ENCODE results near the gene ADTRP. TPM values are rescaled to one million over a fixed set of nuclear protein-coding genes. Genes with fewer than 3 reads are reported as not detected.
A peak's percentile ranks its signal among the peaks of the same experiment; 100 is the strongest.

Gene ADTRP
- total RNA-seq (1 to 10 TPM in 1 of 9 donors, under 1 TPM in 3, not detected in 5; 0.22 to 1.1 (median 0.55) TPM), polyA plus RNA-seq (under 1 TPM; 0.20 to 0.56 (median 0.35) TPM)
- long read RNA-seq, donor 1: 0 reads
- long read RNA-seq, donor 2: 0 reads
- long read RNA-seq, donor 3: 0 reads
- long read RNA-seq, donor 4: 0 reads
- long read RNA-seq, donor 5, partial matches to known transcripts: 0 of 1 reads
- long read RNA-seq, donor 5, other reads (novel, unspliced or antisense): 1 of 1 reads
- long read RNA-seq, donor 6: 0 reads
- long read RNA-seq, donor 7: 0 reads
- long read RNA-seq, donor 8: 0 reads
- long read RNA-seq, donor 9: 0 reads
- long read RNA-seq, donor 10: 0 reads

- no peaks in the 10 kb centered on the region for H3K4me1 ChIP-seq (replicated peaks in 1 of 2)
- H3K27ac ChIP-seq: no peak within 1 kb of the TSS
- intact Hi-C loops (cut with DNase I): no loop called here
- WGBS, 4 donors: 77 to 87% (median 81%) methylated on average over 8 of the region's 8 CpGs
- peak in 4 of 7 donors; percentile 28 to 58 (median 38) for DNase-seq
- no peaks in the 10 kb centered on the region for H3K36me3 ChIP-seq (replicated peaks in 1 of 2)
- no peaks in the 10 kb centered on the region for H3K9me3 ChIP-seq (replicated peaks in 1 of 3)
- H3K4me3 ChIP-seq: no peak within 1 kb of the TSS
- H3K27me3 ChIP-seq: no peaks in the 10 kb centered on the region
- TF ChIP-seq CTCF (IDR thresholded peaks at IDR 0.05): no peak
- TF ChIP-seq POLR2A (IDR thresholded peaks at IDR 0.05): no peak
Observed at GRCh38 chr6:11778648-11779328, at the start of gene ADTRP. Gene ADTRP, minus strand, starts transcription at chr6:11778803. Its CDS starts 44 bp downstream, at chr6:11778759.

GRCh38 chr6:11826779-11827178 is 48.2 kb upstream of the ADTRP start:
- TF ChIP-seq POLR2A (IDR thresholded peaks at IDR 0.05) (no peak), CTCF (IDR thresholded peaks at IDR 0.05) (no peak)
- 88 to 96% (median 90%) methylated on average over 8 of the region's 8 CpGs for WGBS, 4 donors

GRCh38 chr6:11824986-11825385 is 46.4 kb upstream of the ADTRP start:
- no peak for TF ChIP-seq POLR2A (IDR thresholded peaks at IDR 0.05)
- no peak for TF ChIP-seq CTCF (IDR thresholded peaks at IDR 0.05)
- Histone ChIP-seq H3K9me3 (replicated peaks in 1 of 3) (no peaks in the 10 kb centered on the region), H3K27me3 (no peaks in the 10 kb centered on the region), H3K36me3 (replicated peaks in 1 of 2) (no peaks in the 10 kb centered on the region), H3K4me3 (no peak overlapping the region), H3K4me1 (replicated peaks in 1 of 2) (no peaks in the 10 kb centered on the region), H3K27ac (no peak overlapping the region)
- no peak for DNase-seq
- intact Hi-C loops (cut with DNase I): no loop called here
- WGBS, 4 donors: 87 to 91% (median 88%) methylated on average over 4 of the region's 4 CpGs

More at GRCh38 chr6:11826779-11827178, 48.2 kb upstream of the ADTRP start:
- H3K36me3 ChIP-seq (replicated peaks in 1 of 2): no peaks in the 10 kb centered on the region
- intact Hi-C loops (cut with DNase I): no loop called here
- H3K9me3 ChIP-seq (replicated peaks in 1 of 3): no peaks in the 10 kb centered on the region
- no peaks in the 10 kb centered on the region for H3K4me1 ChIP-seq (replicated peaks in 1 of 2)
- no peak overlapping the region for H3K27ac ChIP-seq
- no peaks in the 10 kb centered on the region for H3K27me3 ChIP-seq
- no peak overlapping the region for H3K4me3 ChIP-seq
- DNase-seq: no peak

GRCh38 chr6:11822346-11822745 is 43.7 kb upstream of the ADTRP start:
- intact Hi-C loops (cut with DNase I): no loop called here
- no peaks in the 10 kb centered on the region for H3K36me3 ChIP-seq (replicated peaks in 1 of 2)
- no peaks in the 10 kb centered on the region for H3K9me3 ChIP-seq (replicated peaks in 1 of 3)
- TF ChIP-seq POLR2A (IDR thresholded peaks at IDR 0.05) (no peak), CTCF (IDR thresholded peaks at IDR 0.05) (peak in 5 of 6 experiments; percentile 15 to 42 (median 18))
- H3K4me1 ChIP-seq (replicated peaks in 1 of 2): no peaks in the 10 kb centered on the region
- no peak overlapping the region for H3K27ac ChIP-seq
- H3K27me3 ChIP-seq: no peaks in the 10 kb centered on the region
- no peak overlapping the region for H3K4me3 ChIP-seq
- WGBS, 4 donors: 36 to 46% (median 38%) methylated on average over 5 of the region's 5 CpGs
- peak in 1 of 7 donors; percentile 14 for DNase-seq
